ENCODE results near the gene EXD3. TPM values are rescaled to one million over a fixed set of nuclear protein-coding genes. Genes with fewer than 3 reads are reported as not detected.
"Not testable (repeated sequence)": the region's sequence is repeated elsewhere in the genome, so short reads cannot be mapped to it uniquely, and the experiment has no call there.

The EXD3 gene
- total RNA-seq, 2 donors from 2014 or later, result 5.9 to 6.0 TPM

DNA sequence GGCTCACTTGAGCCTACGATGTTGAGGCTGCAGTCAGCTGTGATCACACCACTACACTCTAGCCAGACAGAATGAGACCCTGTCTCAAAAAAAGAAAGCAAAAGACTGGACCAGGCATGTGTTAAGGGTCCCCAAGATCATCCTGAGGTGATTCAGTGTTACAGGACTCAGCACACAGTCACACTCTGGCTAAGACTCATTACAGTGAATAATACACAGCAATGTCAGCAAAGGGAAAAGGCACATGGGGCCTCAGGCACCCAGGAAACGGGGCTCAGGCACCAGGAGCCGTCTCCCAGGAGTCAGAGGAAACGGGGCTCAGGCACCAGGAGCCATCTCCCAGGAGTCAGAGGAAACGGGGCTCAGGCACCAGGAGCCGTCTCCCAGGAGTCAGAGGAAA lies 81.7 kb downstream of the EXD3 start:
- Histone ChIP-seq H3K9me3 (peaks cover 0 to 24% of the 10 kb centered on the region in 2 donors), H3K36me3 (no peaks in the 10 kb centered on the region), H3K27me3 (no peaks in the 10 kb centered on the region), H3K27ac (no peak overlapping the region), H3K4me1 (no peaks in the 10 kb centered on the region), H3K4me3 (no peak overlapping the region)
- no peak for DNase-seq (ENCODE audit: low spot score)
- TF ChIP-seq, protein P1, sequence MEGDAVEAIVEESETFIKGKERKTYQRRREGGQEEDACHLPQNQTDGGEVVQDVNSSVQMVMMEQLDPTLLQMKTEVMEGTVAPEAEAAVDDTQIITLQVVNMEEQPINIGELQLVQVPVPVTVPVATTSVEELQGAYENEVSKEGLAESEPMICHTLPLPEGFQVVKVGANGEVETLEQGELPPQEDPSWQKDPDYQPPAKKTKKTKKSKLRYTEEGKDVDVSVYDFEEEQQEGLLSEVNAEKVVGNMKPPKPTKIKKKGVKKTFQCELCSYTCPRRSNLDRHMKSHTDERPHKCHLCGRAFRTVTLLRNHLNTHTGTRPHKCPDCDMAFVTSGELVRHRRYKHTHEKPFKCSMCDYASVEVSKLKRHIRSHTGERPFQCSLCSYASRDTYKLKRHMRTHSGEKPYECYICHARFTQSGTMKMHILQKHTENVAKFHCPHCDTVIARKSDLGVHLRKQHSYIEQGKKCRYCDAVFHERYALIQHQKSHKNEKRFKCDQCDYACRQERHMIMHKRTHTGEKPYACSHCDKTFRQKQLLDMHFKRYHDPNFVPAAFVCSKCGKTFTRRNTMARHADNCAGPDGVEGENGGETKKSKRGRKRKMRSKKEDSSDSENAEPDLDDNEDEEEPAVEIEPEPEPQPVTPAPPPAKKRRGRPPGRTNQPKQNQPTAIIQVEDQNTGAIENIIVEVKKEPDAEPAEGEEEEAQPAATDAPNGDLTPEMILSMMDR (IDR thresholded peaks at IDR 0.05), result no peak

DNA sequence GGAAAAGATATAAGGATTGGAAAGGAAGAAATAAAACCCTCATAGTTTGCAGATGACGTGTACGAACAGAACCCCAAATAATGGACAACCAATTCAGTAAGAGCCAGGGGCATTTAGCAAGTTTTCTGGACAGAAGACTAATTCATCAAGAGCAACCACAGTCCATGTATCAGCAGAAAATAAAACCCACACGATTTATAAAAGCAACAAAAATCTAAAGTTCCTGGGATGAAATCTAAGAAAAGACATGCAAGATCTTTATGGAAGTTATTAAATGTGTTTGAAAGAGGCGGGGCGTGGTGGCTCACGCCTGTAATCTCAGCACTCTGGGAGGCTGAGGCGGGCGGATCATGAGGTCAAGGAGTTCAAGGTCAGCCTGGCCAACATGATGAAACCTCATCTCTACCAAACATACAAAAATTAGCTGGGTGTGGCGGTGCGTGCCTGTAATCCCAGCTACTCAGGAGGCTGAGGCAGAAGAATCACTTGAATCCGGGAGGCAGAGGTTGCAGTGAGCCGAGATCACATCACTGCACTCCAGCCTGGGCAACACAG lies 83.0 kb downstream of the EXD3 start:
- not testable (repeated sequence) for H3K4me1 ChIP-seq; H3K27ac ChIP-seq; H3K36me3 ChIP-seq; DNase-seq (ENCODE audit: low spot score); H3K4me3 ChIP-seq; H3K27me3 ChIP-seq
- H3K9me3 ChIP-seq, result peaks cover 0 to 29% of the 10 kb centered on the region in 2 donors

DNA sequence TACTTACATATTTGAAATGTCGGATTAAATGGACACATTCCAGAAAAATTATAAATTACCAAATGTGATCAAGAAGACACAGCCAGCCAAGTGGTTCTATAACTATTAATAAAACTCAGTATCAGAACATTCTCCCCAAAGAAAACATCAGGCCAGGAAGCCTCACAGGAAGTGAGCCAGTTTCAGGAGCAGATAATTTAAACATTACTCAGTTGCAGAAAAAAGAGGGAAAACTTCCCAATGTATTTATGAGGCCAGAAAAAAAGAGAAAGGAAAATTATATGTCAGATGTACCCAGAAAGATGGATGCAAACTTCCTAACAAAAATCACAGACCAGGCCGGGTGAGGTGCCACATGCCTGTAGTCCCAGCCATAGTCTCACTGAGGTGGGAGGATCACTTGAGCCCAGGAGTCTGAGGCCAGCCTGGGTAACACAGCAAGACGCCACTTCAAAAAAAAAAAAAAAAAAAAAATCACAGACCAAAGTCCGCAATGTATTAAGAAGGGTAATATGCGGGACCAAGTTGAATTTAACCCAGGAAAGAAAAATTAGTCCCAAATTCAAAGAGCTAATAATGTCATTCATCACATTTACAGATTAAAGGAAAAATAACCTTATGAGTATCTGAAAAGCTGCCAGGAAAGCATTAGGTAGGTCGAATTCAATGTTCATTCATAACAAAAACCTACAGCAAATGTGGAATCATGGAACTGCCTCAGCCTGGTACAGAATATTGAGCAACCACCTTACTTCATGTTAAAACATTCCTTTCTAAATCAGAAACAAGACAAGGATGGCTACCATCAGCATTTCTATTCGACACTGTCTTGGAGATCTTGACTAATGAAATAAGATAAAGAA lies 83.7 kb downstream of the EXD3 start:
- H3K27me3 ChIP-seq, result no peaks in the 10 kb centered on the region
- H3K27ac ChIP-seq, result no peak overlapping the region
- no peak overlapping the region for H3K4me3 ChIP-seq
- H3K4me1 ChIP-seq, result no peaks in the 10 kb centered on the region
- TF ChIP-seq, protein P1 (IDR thresholded peaks at IDR 0.05), result no peak
- no peak for DNase-seq (ENCODE audit: low spot score)
- no peaks in the 10 kb centered on the region for H3K36me3 ChIP-seq
- H3K9me3 ChIP-seq, result peaks cover 0 to 29% of the 10 kb centered on the region in 2 donors

DNA sequence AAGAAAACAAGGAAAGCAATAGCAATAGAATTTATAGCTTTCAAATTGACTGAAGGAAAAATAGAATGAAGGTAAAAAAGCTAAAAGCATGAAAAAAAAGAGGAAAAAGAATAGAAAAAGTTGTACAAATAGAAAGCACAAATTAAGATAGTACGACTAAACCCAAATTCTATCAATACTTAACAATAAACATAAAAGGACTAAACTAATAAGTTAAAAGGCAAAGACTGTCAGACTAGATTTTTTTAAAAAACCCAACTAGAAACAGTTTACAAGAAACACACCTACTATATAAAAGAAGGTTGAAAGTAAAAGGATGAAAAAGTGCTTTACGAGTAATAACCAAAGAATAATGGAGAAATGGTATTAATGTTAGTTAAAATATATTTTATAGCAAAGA lies 86.2 kb downstream of the EXD3 start:
- Histone ChIP-seq H3K27ac (no peak overlapping the region), H3K4me3 (no peak overlapping the region), H3K36me3 (no peaks in the 10 kb centered on the region), H3K4me1 (no peaks in the 10 kb centered on the region), H3K27me3 (no peaks in the 10 kb centered on the region), H3K9me3 (peaks cover 0 to 18% of the 10 kb centered on the region in 2 donors)
- DNase-seq (ENCODE audit: low spot score), result no peak
- TF ChIP-seq, protein P1 (IDR thresholded peaks at IDR 0.05), result no peak

DNA sequence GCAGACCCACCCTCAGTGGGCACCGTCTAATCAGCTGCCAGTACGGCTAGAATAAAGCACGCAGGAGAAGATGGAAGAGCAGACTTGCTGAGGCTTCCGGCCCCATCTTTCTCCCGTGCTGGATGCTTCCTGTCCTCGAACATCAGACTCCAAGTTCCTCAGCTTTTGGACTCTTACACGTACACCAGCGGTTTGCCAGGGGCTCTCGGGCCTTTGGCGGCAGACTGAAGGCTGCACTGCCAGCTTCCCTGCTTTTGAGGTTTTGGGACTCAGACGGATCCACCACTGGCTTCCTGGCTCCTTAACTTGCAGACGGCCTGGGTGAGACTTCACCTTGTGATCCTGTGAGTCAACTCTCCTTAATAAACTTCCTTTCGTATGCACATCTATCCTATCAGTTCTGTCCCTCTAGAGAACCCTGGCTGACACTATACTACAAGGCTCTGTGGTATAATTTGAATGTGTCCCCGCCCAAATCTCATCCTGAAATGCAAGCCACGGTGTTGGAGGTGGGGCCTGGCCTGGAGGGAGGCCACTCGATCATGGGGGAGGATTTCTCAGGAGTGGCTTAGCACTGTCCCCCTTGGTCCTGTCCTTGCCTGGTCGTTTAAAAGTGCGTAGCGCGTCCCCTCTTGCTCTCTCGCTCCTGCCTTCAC lies 89.8 kb downstream of the EXD3 start:
- Histone ChIP-seq H3K27ac (no peak overlapping the region), H3K4me3 (no peak overlapping the region), H3K27me3 (no peaks in the 10 kb centered on the region), H3K36me3 (no peaks in the 10 kb centered on the region), H3K4me1 (no peaks in the 10 kb centered on the region), H3K9me3 (peaks cover 0 to 18% of the 10 kb centered on the region in 2 donors)
- TF ChIP-seq, protein P1 (IDR thresholded peaks at IDR 0.05), result no peak
- no peak for DNase-seq (ENCODE audit: low spot score)

DNA sequence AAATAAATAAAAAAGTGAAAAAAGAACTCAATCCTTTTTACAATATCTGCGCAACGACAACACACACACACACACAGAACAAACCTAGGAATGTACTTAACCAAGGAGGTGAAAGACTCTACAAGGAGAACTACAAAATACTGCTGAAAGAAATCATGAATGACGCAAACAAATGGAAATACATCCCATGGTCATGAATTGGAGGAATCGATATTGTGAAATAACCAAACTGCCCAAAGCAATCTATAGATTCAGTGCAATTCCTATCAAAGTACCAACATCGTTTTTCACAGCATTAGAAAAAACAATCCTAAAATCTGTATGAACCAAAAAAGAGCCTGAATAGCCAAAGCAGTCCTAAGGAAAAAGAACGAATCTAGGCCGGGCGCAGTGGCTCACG lies 91.0 kb downstream of the EXD3 start:
- H3K27ac ChIP-seq, result no peak overlapping the region
- H3K9me3 ChIP-seq, result peaks cover 0 to 13% of the 10 kb centered on the region in 2 donors
- no peak for DNase-seq (ENCODE audit: low spot score)
- H3K4me1 ChIP-seq, result no peaks in the 10 kb centered on the region
- TF ChIP-seq, protein P1 (IDR thresholded peaks at IDR 0.05), result no peak
- no peaks in the 10 kb centered on the region for H3K27me3 ChIP-seq
- no peaks in the 10 kb centered on the region for H3K36me3 ChIP-seq
- H3K4me3 ChIP-seq, result no peak overlapping the region

Measured in right atrium auricular region (tissue), 2 donors.